DND-41 (cell line): ENCODE measurements around the gene MYO16.

Experiments used
- EZH2 ChIP-seq: IDR thresholded peaks from 3 replicates; pipeline ENCODE4 v1.6.1; 2012; ENCODE audit warnings: borderline replicate concordance, low read depth, mild to moderate bottlenecking, moderate library complexity, low read length, inconsistent platforms; ENCODE audit not compliant: severe bottlenecking
- TF ChIP-seq, protein P1 (sequence below): IDR thresholded peaks from 2 replicates; pipeline ENCODE4 v1.5.1; 2012; ENCODE audit warnings: borderline replicate concordance, low read length, moderate library complexity, mild to moderate bottlenecking; ENCODE audit not compliant: poor library complexity, severe bottlenecking; ENCODE audit errors: extremely low read depth

DNA sequence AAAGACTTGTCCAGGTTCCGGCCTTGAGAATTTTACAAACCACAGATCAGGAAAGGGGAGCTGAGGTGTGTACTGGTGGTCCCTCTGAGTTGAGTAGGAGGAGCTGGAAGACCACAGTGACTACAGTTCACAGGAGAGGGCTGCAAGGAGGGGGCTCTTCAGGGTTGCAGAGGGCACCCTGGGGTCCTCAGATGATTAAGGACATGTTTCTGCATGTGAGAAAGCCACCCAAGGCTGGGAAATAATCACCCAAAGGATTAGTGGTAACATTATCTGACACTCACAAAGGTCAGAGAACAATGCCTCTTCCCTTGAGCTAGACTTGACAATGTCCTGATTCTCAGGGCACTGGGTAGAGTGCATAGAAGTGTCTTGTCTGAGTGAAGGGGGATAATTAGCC, 616.6 kb downstream of the MYO16 start:
- TF ChIP-seq, protein P1, sequence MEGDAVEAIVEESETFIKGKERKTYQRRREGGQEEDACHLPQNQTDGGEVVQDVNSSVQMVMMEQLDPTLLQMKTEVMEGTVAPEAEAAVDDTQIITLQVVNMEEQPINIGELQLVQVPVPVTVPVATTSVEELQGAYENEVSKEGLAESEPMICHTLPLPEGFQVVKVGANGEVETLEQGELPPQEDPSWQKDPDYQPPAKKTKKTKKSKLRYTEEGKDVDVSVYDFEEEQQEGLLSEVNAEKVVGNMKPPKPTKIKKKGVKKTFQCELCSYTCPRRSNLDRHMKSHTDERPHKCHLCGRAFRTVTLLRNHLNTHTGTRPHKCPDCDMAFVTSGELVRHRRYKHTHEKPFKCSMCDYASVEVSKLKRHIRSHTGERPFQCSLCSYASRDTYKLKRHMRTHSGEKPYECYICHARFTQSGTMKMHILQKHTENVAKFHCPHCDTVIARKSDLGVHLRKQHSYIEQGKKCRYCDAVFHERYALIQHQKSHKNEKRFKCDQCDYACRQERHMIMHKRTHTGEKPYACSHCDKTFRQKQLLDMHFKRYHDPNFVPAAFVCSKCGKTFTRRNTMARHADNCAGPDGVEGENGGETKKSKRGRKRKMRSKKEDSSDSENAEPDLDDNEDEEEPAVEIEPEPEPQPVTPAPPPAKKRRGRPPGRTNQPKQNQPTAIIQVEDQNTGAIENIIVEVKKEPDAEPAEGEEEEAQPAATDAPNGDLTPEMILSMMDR: no peak
- no peak for TF ChIP-seq EZH2
